Left ventricle myocardium inferior (tissue), 1 donor: Measurements from ENCODE around the gene MPP1. TPM values are rescaled to one million over a fixed set of nuclear protein-coding genes. Genes with fewer than 3 reads are reported as not detected.

Experiments used
- DNase-seq: peaks from one replicate; pipeline ENCODE4 v3.0.0-alpha.2; 2020
- H3K27ac ChIP-seq: fragments of 200-600 bp; replicated peaks from 2 replicates; pipeline ENCODE4 v1.8.0; 2021
- H3K27me3 ChIP-seq: fragments of 200-600 bp; 2 replicates; pipeline ENCODE4 v1.8.0; 2021; ENCODE audit warnings: low read depth
- H3K36me3 ChIP-seq: fragments of 200-600 bp; 2 replicates; pipeline ENCODE4 v1.8.0; 2021
- H3K4me1 ChIP-seq: fragments of 200-600 bp; 2 replicates; pipeline ENCODE4 v1.8.0; 2021
- H3K4me3 ChIP-seq: fragments of 200-600 bp; 2 replicates; pipeline ENCODE4 v1.8.0; 2021; ENCODE audit warnings: mild to moderate bottlenecking, moderate library complexity
- H3K9me3 ChIP-seq: fragments of 200-600 bp; replicated peaks from 2 replicates; pipeline ENCODE4 v1.8.0; 2021
- intact Hi-C: fragments of 100-400 bp; cut with micrococcal nuclease; formaldehyde crosslinking; loops from one replicate; pipeline ENCODE4 v1.11.0; 2022
- total RNA-seq: library from RNA; stranded (reverse); fragmentation: NEBNext Ultra II Directional; extraction: Animal tissue kit (Norgen Biotek cat#: 25700); gene quantifications from one replicate; pipeline ENCODE4 v1.2.1, GENCODE V29; 2021
- TF ChIP-seq, protein P1 (sequence below): fragments of 200-600 bp; IDR thresholded peaks from 2 replicates; pipeline ENCODE4 v1.8.0; 2021; ENCODE audit warnings: antibody characterized with exemption, mild to moderate bottlenecking, borderline replicate concordance
- donor health status: DM: no; HTN: yes; CAD: no; lungs with severe emphysema.

Gene MPP1
- total RNA-seq, 1 donor from 2014 or later: 32.9 TPM

DNA sequence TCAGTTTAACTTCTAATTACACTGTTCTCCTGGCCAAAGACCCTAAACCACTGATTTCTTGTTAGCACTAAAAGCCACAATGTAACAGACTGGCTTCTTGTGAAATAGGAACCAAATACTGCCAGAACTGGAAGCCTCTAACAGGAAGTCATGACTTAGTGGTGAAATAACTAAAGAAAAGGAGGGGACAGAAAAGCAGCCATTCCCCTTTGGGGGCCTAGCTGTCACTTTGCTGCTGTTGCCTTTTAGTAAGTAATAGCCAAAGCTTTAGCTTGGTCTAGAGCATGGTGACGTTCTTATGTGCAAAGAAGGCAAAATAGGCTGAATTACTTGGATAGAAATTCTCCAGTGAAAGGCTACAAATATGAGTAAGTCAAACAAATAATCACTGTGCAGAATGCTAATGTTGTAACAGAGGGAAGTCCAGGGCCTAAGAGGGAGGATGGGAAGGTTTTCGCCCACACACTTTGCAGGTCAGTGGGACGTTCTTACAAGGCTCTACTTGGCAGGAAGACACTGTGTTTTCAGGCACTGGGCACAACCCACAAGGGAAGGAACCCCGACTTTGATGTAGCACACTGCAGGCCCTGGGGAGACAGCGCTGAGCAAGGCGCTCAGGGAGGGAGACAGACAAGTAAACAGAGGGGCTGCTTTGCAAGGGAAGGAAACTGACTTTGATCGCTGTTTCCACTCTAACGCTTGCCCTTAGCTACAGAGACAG lies 71.1 kb downstream of the MPP1 start:
- Histone ChIP-seq H3K9me3 (no peaks in the 10 kb centered on the region), H3K4me1 (peaks cover 100% of the 10 kb centered on the region), H3K4me3 (peak overlapping the region; percentile 15), H3K27me3 (no peaks in the 10 kb centered on the region), H3K36me3 (no peaks in the 10 kb centered on the region), H3K27ac (peak overlapping the region; percentile 89)
- intact Hi-C loops: no loop called here
- DNase-seq: no peak
- TF ChIP-seq, protein P1, sequence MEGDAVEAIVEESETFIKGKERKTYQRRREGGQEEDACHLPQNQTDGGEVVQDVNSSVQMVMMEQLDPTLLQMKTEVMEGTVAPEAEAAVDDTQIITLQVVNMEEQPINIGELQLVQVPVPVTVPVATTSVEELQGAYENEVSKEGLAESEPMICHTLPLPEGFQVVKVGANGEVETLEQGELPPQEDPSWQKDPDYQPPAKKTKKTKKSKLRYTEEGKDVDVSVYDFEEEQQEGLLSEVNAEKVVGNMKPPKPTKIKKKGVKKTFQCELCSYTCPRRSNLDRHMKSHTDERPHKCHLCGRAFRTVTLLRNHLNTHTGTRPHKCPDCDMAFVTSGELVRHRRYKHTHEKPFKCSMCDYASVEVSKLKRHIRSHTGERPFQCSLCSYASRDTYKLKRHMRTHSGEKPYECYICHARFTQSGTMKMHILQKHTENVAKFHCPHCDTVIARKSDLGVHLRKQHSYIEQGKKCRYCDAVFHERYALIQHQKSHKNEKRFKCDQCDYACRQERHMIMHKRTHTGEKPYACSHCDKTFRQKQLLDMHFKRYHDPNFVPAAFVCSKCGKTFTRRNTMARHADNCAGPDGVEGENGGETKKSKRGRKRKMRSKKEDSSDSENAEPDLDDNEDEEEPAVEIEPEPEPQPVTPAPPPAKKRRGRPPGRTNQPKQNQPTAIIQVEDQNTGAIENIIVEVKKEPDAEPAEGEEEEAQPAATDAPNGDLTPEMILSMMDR: no peak

DNA sequence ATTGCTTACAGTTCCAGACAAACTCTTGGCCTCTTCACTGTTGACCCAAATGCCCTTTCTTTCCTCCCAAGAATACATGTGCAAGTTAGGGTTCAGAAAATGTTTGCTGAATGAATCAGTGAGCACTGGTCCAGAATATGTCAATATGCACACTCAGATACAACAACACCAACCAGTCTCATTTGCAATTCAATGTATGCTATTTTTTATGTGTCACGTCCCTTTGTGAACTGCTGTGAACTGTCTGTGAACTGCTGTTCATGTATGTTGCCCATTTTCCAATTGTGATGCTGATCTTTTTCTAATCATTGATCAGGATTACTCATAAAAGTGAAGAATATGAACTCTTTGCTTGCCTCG lies 72.2 kb downstream of the MPP1 start:
- peak overlapping the region; percentile 89 for H3K27ac ChIP-seq
- intact Hi-C loops: no loop called here
- H3K9me3 ChIP-seq: no peaks in the 10 kb centered on the region
- H3K36me3 ChIP-seq: no peaks in the 10 kb centered on the region
- no peaks in the 10 kb centered on the region for H3K27me3 ChIP-seq
- no peak overlapping the region for H3K4me3 ChIP-seq
- TF ChIP-seq, protein P1: no peak
- peaks cover 100% of the 10 kb centered on the region for H3K4me1 ChIP-seq
- no peak for DNase-seq

DNA sequence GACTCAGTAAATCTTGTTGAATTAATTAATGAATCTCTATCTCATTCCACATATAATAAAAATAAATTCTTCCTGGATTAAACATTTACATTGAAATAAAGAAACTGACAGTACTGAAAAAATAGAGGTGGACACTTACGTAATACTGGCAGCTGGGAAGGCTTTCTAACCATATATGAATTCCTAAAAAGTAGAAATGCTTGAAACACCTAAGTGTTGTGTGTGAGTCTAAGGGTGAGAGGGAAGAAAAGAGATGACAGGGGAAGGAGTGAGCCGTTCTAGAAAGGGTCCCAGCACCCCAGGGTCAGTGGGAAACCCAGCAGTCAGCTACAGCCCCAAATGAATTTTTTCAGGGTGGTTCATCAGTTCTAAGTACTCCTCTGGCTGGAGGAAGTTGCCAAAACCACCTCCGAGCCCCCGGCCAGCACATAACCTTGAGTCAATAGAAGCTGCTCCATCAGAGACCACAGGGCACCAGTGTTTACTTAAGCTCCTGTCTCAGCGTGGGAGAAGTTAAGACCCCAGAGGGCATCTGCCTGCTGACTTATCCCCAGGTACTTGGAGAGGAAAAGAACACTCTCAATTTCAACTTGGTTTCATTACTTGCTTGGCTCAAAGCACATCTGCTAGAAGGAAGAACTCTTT lies 72.7 kb downstream of the MPP1 start:
- Histone ChIP-seq H3K4me3 (no peak overlapping the region), H3K27me3 (no peaks in the 10 kb centered on the region), H3K36me3 (no peaks in the 10 kb centered on the region), H3K9me3 (no peaks in the 10 kb centered on the region), H3K27ac (peak overlapping the region; percentile 89), H3K4me1 (peaks cover 100% of the 10 kb centered on the region)
- intact Hi-C loops: no loop called here
- no peak for DNase-seq
- TF ChIP-seq, protein P1: no peak

DNA sequence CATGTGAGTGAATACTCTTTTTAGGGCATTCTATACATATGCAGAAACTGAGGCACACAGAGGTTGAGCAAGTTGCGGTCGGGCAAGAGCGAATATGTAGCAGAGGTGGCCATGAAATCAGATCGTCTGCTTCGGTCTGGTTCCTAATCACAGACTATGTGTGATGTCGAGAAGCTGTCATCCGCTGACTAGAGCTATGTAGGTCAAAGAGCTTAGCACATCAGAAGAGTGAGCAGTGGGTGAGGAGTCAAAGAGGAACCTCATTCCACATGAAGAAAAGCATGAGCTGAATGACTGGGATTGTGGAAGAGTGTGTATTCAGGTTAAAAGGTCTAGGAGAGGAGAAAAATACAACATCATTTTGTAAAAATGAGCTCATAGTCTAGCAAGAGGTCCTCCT lies 73.4 kb downstream of the MPP1 start:
- TF ChIP-seq, protein P1: no peak
- intact Hi-C loops: no loop called here
- peaks cover 100% of the 10 kb centered on the region for H3K4me1 ChIP-seq

DNA sequence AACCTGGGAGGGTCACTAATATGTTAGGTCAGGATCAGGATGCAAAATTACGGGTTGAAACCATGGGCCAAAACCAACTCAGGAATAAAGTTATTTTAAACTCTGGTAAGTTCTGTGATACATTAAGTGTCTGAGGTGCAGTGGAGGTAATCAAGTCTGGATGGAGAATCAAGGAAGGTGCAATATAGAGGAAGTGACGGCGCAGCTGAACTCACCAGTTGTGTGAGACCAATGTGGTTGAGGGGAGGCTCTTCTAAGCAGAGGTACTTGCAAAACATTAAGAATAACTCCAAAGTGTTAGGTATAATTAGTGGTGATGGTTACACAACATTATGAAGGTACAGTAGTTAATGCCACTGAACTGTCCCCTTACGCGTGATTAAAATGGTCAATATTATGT lies 74.1 kb downstream of the MPP1 start:
- TF ChIP-seq, protein P1: no peak
- Histone ChIP-seq H3K9me3 (no peaks in the 10 kb centered on the region), H3K4me1 (peaks cover 100% of the 10 kb centered on the region), H3K27ac (peak overlapping the region; percentile 89), H3K36me3 (no peaks in the 10 kb centered on the region), H3K27me3 (no peaks in the 10 kb centered on the region), H3K4me3 (no peak overlapping the region)
- DNase-seq: no peak
- intact Hi-C loops: no loop called here

More for the DNA sequence above, 73.4 kb downstream of the MPP1 start:
- no peaks in the 10 kb centered on the region for H3K27me3 ChIP-seq
- H3K36me3 ChIP-seq: no peaks in the 10 kb centered on the region
- peak overlapping the region; percentile 89 for H3K27ac ChIP-seq
- H3K9me3 ChIP-seq: no peaks in the 10 kb centered on the region
- H3K4me3 ChIP-seq: no peak overlapping the region
- DNase-seq: no peak
